Stimulated activated CD8-positive, alpha-beta memory T cell treated with anti-CD3 and anti-CD28 coated beads, Interleukin-2, amount 100 ng/mL, for 1 hour (primary cell): ENCODE results near the gene FIG4.
"Not testable (repeated sequence)": the region's sequence is repeated elsewhere in the genome, so short reads cannot be mapped to it uniquely, and the experiment has no call there.

Experiments
- DNase-seq, 2 donors: peaks; one replicate each; pipeline ENCODE4 v3.0.0-alpha.2; 2020; ENCODE audit warnings: low read depth in 2 of 2

FIG4 gene

GRCh38 chr6:109853951-109854350 lies 162.9 kb downstream of the FIG4 start:
- no peak for DNase-seq

DNA sequence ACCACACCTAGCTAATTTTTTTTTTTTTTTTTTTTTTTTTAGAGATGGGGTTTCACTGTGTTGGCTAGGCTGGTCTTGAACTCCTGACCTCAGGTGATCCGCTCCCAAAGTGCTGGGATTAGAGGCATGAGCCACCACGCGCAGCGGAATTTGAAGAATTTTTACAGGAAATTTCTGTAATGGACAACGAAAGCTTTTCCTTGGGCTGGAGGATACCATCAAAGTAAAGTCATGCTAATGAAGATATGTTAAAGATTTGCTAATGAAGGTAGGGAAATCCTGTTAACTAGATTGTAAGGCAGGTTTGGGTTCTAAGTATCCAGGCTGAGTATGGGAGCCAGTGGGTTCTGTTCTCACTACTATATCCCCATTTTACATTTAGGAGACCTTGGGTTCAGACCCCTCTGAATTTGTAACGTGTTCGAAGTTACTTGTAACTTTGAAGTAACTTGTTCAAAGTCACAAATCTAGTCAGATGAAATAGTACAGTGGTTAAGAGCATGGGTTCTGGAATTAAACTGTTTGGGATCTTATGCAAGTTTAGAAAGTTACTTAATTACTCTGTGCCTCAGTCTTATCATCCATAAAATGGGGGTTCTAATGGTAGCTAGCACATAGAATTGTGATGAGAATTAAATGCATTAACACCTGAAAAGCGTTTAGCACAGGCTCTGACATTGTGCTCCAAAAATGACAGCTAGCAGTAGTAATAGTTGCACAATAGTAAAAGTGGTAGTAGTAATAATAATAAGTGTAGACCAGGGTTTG lies 163.6 kb downstream of the FIG4 start:
- no peak for DNase-seq

- not testable (repeated sequence) for DNase-seq
These were observed 164.5 kb downstream of the FIG4 start for GRCh38 chr6:109855476-109856040.

GRCh38 chr6:109861946-109862345 lies 170.8 kb downstream of the FIG4 start:
- DNase-seq: no peak

GRCh38 chr6:109864050-109864449 lies 173.0 kb downstream of the FIG4 start:
- DNase-seq: no peak

- DNase-seq: no peak
These were observed 174.9 kb downstream of the FIG4 start for GRCh38 chr6:109865968-109866367.

DNA sequence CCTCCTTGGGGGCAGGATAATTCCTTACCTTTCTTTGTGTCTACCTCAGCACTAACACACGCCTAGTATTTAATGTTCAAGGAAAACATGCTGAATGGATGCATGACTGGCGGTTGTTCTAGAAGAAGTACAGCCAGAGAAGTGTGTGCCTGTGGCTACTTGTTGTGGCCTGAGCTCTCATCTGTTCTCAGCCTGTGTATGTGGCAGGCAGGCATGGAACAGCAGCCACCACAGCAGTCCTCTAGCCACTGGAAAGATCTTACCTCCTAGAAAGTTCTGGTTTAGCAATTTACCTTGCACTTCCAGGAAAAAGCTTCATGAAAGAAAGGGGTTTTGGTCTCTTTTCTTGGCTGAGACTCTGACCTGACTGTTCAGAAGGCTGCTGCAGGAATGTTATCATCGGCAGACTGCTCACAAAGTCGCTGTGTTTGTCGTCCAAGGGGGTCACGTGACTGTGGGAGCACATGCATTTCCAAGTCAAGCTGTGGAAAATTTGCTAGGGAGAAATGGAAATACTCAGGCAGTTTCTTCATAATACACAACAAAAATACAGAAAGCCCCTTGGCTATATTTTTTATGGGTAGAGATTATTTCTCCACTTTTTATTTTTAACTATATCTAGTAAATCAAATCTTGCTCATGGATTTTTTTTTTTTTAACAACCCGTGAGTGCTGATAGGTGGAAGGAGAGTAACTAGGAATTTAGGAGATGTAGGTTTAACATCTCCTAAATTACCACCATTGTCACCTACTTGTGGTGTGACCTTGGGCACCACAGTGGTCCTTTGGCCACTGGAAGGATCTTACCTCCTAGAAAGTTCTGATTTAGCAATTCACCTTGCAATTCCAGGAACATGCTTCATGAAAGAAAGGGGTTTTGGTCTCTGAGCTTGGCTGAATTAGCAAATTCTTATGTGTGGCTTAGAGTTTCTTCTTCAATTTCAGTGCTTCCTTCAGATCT lies 176.2 kb downstream of the FIG4 start:
- DNase-seq: no peak

- DNase-seq: no peak
These were observed 176.9 kb downstream of the FIG4 start for GRCh38 chr6:109867970-109868358.

- DNase-seq: not testable (repeated sequence)
These were observed 178.4 kb downstream of the FIG4 start for GRCh38 chr6:109869398-109870088.

DNA sequence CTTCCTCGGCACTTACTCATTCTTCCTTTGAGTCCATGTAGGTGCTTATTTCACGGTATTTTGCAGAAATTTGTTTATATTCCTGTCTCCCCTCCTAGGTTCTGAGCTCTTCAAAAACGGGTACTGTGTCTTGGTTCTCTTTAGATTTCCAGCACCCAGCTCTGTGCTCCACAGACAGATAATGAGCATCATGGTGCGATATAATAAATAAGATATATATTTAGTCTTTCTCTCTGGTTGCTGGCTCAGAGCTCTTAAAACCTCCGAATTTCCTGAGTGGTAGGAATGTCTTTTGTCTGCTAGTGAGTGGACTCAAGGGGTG lies 179.0 kb downstream of the FIG4 start:
- no peak for DNase-seq

DNA sequence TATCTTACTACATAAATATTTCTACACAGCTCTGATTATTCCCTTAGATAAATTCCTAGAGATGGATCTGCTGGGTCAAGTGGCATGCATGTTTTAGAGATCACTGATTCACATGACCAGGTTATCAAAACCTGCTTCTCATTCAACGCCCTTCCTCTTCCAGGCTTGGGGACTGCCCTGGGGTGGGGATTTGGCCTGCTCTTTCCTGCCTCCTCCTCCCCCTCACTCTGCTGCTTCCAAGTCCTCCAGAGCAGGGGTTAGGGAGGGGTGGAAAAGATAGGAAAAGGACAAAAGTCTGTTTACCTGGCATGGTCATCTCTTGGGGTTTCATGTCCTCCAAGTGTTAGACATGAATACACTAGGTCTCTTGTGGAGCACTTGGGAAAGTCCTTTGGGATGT lies 181.5 kb downstream of the FIG4 start:
- DNase-seq: no peak

GRCh38 chr6:109872968-109873545 lies 182.0 kb downstream of the FIG4 start:
- no peak for DNase-seq

GRCh38 chr6:109874086-109874485 lies 183.0 kb downstream of the FIG4 start:
- no peak for DNase-seq

- no peak for DNase-seq
These were observed 183.5 kb downstream of the FIG4 start for GRCh38 chr6:109874621-109875020.
